OCI-LY1 (cell line): ENCODE measurements around the gene PBRM1.

Source experiments
- H2AFZ ChIP-seq: fragments of 200-600 bp; sonication (generic), shearing (Covaris generic); 2 replicates; pipeline ENCODE4 v1.6.0; 2014; ENCODE audit warnings: antibody characterized with exemption, mild to moderate bottlenecking, low read length
- H3F3A ChIP-seq: fragments of 200-600 bp; sonication (generic), shearing (Covaris generic); 2 replicates; pipeline ENCODE4 v1.6.0; 2014; ENCODE audit warnings: mild to moderate bottlenecking, antibody characterized with exemption, low read length, moderate library complexity; ENCODE audit not compliant: insufficient read depth
- H3K27ac ChIP-seq: fragments of 200-600 bp; sonication (generic); 2 replicates; pipeline ENCODE4 v1.5.1; 2014; ENCODE audit warnings: low read length, mixed run types, mild to moderate bottlenecking, low read depth; ENCODE audit not compliant: poor library complexity, severe bottlenecking
- H3K27me3 ChIP-seq: fragments of 200-600 bp; sonication (generic); 2 replicates; pipeline ENCODE4 v1.6.0; 2014; ENCODE audit warnings: antibody characterized with exemption, mild to moderate bottlenecking, low read length, moderate library complexity; ENCODE audit not compliant: insufficient read depth
- H3K36me3 ChIP-seq: fragments of 200-600 bp; sonication (generic); 2 replicates; pipeline ENCODE4 v1.6.1; 2014; ENCODE audit warnings: mild to moderate bottlenecking, antibody characterized with exemption, low read length, moderate library complexity, mixed read lengths; ENCODE audit not compliant: insufficient read depth
- H3K4me1 ChIP-seq: fragments of 200-600 bp; sonication (generic); 2 replicates; pipeline ENCODE4 v1.5.1; 2014; ENCODE audit warnings: mild to moderate bottlenecking, low read length, moderate library complexity; ENCODE audit not compliant: insufficient read depth, severe bottlenecking
- H3K4me2 ChIP-seq: fragments of 200-600 bp; sonication (generic), shearing (Covaris generic); 2 replicates; pipeline ENCODE4 v1.6.1; 2014; ENCODE audit warnings: low read length
- H3K4me3 ChIP-seq: fragments of 200-600 bp; sonication (generic); 2 replicates; pipeline ENCODE4 v1.5.1; 2014; ENCODE audit warnings: low read length, low read depth, mild to moderate bottlenecking, mixed read lengths; ENCODE audit not compliant: poor library complexity, severe bottlenecking
- H3K79me2 ChIP-seq: fragments of 200-600 bp; shearing (Covaris generic); 2 replicates; pipeline ENCODE4 v1.6.1; 2016; ENCODE audit warnings: mixed run types, low read length, mixed read lengths; ENCODE audit not compliant: insufficient read depth
- H3K9ac ChIP-seq: fragments of 200-600 bp; sonication (generic), shearing (Covaris generic); 2 replicates; pipeline ENCODE4 v1.6.1; 2014; ENCODE audit warnings: mild to moderate bottlenecking, low read length, mixed read lengths
- H3K9me2 ChIP-seq: fragments of 200-600 bp; sonication (generic), shearing (Covaris generic); 2 replicates; pipeline ENCODE4 v1.6.1; 2014; ENCODE audit warnings: low read depth, mild to moderate bottlenecking, low read length, mixed read lengths
- H3K9me3 ChIP-seq: fragments of 200-600 bp; shearing (Covaris generic); 2 replicates; pipeline ENCODE4 v1.6.1; 2014; ENCODE audit warnings: low read length, mixed read lengths
- H4K20me1 ChIP-seq: fragments of 200-600 bp; sonication (generic), shearing (Covaris generic); 2 replicates; pipeline ENCODE4 v1.6.0; 2016; ENCODE audit warnings: mild to moderate bottlenecking, low read length; ENCODE audit not compliant: insufficient read depth
- EZH2 ChIP-seq: fragments of 200-600 bp; sonication (generic), shearing (Covaris generic); IDR thresholded peaks from 2 replicates; pipeline ENCODE4 v1.8.0; 2017; ENCODE audit warnings: borderline replicate concordance, mixed run types, mild to moderate bottlenecking, antibody characterized with exemption, low read length, moderate library complexity, mixed read lengths
- TF ChIP-seq, protein P1 (sequence below): fragments of 200-600 bp; sonication (generic), shearing (Covaris generic); IDR thresholded peaks from 2 replicates; pipeline ENCODE4 v1.5.1; 2017; ENCODE audit warnings: mild to moderate bottlenecking, antibody characterized with exemption, low read length, moderate library complexity, mixed read lengths

Gene PBRM1

DNA sequence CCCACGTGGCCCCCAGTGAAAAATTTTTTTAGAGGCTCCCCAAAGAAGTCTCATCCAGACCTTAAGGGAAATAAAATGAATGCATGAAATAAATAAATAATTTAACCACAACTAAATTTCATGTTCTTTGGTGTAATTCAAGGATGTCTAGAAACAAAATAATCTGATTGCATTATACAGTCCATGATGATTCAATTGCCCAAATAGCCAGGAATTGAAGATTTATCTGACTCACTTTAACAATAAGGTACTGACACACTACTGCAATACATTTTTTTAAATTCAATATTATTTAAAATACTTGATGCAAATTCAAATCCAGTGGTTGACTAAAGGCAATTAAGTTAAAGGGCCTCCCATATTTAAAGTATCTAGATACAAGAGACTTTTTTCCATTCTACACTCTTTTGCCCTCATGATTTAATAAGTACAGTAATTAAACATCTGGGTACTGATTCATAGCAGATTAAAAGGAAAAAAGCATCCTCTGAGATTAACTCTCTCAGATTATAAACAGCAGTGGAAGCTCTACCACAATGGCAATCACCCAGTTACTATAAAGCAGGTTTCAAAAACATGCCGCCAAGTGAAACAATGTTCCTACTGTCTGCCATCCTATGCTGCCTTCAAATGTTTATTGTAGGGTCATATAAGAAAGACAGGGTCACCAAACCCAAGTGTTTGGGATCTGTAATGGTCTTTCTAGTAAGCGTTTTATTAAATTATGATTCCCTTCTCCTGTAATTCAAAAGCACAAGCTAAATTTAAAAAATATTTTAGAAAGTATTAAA, 139.4 kb downstream of the PBRM1 start:
- Histone ChIP-seq H4K20me1 (no peaks in the 10 kb centered on the region), H3K36me3 (peaks cover 59% of the 10 kb centered on the region), H3K79me2 (no peaks in the 10 kb centered on the region), H3K27me3 (no peaks in the 10 kb centered on the region), H3K9ac (no peak overlapping the region), H2AFZ (no peak overlapping the region), H3K4me2 (no peak overlapping the region), H3K9me2 (no peaks in the 10 kb centered on the region), H3K4me3 (no peak overlapping the region), H3K27ac (no peak overlapping the region), H3F3A (peaks cover 3% of the 10 kb centered on the region; the same call in 1 of the 2 replicates), H3K4me1 (no peaks in the 10 kb centered on the region), H3K9me3 (no peaks in the 10 kb centered on the region)
- TF ChIP-seq, protein P1, sequence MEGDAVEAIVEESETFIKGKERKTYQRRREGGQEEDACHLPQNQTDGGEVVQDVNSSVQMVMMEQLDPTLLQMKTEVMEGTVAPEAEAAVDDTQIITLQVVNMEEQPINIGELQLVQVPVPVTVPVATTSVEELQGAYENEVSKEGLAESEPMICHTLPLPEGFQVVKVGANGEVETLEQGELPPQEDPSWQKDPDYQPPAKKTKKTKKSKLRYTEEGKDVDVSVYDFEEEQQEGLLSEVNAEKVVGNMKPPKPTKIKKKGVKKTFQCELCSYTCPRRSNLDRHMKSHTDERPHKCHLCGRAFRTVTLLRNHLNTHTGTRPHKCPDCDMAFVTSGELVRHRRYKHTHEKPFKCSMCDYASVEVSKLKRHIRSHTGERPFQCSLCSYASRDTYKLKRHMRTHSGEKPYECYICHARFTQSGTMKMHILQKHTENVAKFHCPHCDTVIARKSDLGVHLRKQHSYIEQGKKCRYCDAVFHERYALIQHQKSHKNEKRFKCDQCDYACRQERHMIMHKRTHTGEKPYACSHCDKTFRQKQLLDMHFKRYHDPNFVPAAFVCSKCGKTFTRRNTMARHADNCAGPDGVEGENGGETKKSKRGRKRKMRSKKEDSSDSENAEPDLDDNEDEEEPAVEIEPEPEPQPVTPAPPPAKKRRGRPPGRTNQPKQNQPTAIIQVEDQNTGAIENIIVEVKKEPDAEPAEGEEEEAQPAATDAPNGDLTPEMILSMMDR, result no peak
- no peak for TF ChIP-seq EZH2

DNA sequence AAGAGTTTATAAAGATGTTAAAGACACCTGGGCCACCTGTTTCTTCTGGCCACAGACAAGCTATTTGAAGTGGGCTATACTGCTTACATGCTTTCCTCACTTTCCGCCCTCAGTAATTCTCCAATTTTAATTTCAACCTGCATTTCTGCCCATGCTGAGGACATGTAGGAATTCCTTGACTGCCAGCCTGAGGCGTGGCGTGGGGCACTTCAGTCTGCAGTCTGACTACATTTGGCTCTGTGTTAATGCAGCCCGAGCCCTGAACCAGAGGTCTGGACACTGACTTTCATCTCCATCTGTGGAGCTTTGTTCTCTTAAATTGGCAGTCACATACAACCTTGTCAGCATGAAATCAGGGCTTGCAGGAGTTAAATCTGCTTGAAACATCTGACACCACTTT, 140.8 kb downstream of the PBRM1 start:
- Histone ChIP-seq H3F3A (peaks cover 6% of the 10 kb centered on the region; the same call in 1 of the 2 replicates), H3K79me2 (no peaks in the 10 kb centered on the region), H3K4me2 (no peak overlapping the region), H3K4me3 (no peak overlapping the region), H4K20me1 (no peaks in the 10 kb centered on the region), H3K27me3 (no peaks in the 10 kb centered on the region), H3K36me3 (peaks cover 61% of the 10 kb centered on the region), H3K27ac (no peak overlapping the region), H3K4me1 (no peaks in the 10 kb centered on the region), H3K9me2 (no peaks in the 10 kb centered on the region), H2AFZ (no peak overlapping the region), H3K9me3 (no peaks in the 10 kb centered on the region), H3K9ac (no peak overlapping the region)
- no peak for TF ChIP-seq EZH2
- TF ChIP-seq, protein P1, result no peak

DNA sequence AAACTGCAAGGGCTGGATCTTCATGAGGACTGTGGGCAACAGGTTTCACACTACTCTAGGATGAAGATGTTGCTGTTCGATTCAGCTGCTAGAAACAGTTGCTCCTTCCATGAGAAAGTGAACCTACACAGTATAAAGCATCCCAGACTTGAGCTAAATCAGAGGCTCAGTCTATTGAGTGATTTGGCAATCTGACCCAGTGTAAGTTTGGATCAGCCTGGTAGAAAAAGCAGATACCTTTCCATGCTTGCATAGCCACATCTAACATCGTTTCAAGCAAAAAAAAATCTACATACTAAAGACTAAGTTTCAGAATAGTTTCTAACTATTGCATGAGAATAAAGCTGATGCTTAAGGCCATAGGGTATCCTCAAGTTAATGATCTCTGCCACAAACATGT, 144.7 kb downstream of the PBRM1 start:
- Histone ChIP-seq H3K4me1 (peaks cover 15% of the 10 kb centered on the region), H3K4me3 (no peak overlapping the region), H3K9ac (no peak overlapping the region), H3K79me2 (peaks cover 16% of the 10 kb centered on the region), H2AFZ (no peak overlapping the region), H3K27ac (no peak overlapping the region), H4K20me1 (no peaks in the 10 kb centered on the region), H3K9me3 (no peaks in the 10 kb centered on the region), H3K4me2 (no peak overlapping the region), H3K9me2 (no peaks in the 10 kb centered on the region), H3F3A (0 out of 2 replicates have a peak, but pooled peaks cover 5% of the 10 kb centered on the region), H3K36me3 (peaks cover 33% of the 10 kb centered on the region; the same call in 1 of the 2 replicates), H3K27me3 (no peaks in the 10 kb centered on the region)
- no peak for TF ChIP-seq EZH2
- TF ChIP-seq, protein P1, result no peak
